D341Med (cell line): ENCODE data around the gene ALAD.
"Not testable (repeated sequence)": the region's sequence is repeated elsewhere in the genome, so short reads cannot be mapped to it uniquely, and the experiment has no call there.

Source experiments
- DNase-seq: peaks from one replicate; pipeline ENCODE4 v3.0.0; 2012; ENCODE audit warnings: low spot score

The ALAD gene

DNA sequence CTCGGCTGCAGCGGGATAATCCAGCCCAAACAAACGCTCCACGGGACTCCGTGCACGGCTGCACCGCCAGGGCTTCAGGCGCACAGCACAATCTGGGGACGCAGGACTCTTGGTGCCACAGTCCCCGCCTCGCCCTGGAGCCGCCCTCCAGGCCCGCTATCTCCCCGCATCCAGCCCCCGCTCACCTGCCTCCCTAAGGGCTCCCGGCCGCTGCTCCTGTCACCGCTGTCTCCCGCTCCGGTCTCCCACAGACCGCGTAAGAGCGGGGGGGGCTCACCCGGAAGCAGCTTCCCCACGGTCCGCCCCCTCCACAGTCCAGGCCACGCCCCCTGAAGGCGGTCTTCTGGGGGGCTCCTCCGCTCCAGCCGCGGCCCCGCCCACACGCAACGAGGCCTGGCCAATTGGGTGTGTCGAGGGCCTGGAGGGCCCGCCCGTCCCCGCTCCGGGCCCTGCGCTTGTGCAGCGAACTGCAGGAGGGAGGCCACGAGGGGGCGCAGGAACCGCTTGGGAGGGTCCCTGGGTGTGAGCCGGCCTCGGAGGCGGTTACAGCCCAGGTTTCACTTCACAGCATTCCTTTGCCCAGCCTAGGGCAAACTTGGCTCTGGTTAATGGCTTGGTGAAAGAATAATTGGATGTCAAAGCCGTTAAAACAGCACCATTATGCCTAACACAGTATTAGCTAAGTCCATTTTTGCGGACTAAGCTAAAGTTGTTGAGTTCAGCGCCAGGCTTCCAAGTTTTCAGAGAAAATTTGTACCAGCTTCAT, at the start of gene ALAD:
Gene ALAD, minus strand, starts transcription at position 258 of the 766 bp plus-strand sequence. CDS start 7,725 bp downstream, outside the sequence.
- DNase-seq, result peak; percentile 99

DNA sequence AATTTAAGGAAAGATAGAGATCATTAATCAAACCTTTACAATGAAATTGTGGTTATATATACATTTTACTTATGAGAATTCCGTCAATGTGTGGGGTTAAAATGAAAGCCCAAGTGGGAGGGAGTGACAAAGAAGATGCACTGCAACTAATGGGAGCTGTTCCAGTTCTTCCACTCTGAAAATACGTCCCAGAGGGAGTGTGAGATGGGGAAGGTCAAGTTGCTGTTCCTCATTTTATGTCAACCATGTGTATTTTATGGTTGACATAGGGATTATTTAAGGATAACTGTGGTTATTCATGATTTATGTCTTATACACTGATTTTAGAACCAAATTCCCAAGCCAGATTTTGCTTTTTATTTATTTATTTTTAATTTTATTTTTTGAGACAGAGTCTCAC, 48.3 kb upstream of the ALAD start:
- DNase-seq, result no peak

DNA sequence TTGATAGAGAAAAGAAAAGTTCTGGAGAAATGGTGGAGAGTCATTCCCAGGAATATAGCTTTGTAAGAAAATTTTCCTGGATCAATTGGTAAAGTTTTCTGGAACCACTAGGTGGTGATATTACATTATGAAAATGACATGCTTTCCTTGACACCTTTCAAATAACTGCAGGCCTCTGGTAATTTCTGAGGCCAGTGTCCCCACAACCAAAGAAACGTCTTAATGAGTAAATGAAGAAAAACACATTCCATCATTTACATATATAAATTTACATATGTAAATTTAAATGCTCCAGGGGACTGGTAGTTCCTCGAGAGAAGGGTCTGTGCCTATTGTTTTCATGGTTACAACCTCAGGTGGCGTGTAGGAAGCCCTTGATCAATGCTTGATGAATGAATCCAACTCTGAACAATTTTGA, 45.2 kb upstream of the ALAD start:
- DNase-seq, result peak; percentile 55

DNA sequence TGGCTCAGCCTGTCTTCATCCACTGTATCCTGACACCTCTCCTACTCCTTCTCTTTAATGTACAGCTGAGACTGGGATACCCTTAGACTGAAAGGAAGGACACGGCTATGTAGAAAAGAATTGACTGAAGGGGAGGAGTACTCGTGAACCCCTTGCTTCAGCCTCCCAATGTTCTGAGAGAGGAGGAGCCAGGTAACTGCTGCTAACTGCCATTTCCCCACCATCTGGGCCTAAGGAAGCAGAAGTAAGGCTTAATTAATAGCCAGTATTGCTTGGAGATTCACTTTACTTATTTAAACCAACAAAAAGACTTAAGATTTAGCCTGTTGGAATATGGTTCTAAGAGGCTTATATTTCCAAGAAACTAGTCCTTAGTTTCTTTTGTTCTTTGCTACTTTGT, 43.7 kb upstream of the ALAD start:
- DNase-seq, result no peak

DNA sequence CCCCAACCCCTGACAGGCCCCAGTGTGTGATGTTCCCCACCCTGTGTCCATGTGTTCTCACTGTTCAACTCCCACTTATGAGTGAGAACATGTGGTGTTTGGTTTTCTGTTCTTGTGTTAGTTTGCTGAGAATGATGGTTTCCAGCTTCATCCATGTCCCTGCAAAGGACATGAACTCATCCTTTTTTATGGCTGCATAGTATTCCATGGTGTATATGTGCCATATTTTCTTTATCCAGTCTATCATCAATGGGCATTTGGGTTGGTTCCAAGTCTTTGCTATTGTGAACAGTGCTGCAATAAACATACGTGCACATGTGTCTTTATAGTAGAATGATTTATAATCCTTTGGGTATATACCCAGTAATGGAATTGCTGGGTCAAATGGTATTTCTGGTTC, 36.6 kb upstream of the ALAD start:
- not testable (repeated sequence) for DNase-seq

DNA sequence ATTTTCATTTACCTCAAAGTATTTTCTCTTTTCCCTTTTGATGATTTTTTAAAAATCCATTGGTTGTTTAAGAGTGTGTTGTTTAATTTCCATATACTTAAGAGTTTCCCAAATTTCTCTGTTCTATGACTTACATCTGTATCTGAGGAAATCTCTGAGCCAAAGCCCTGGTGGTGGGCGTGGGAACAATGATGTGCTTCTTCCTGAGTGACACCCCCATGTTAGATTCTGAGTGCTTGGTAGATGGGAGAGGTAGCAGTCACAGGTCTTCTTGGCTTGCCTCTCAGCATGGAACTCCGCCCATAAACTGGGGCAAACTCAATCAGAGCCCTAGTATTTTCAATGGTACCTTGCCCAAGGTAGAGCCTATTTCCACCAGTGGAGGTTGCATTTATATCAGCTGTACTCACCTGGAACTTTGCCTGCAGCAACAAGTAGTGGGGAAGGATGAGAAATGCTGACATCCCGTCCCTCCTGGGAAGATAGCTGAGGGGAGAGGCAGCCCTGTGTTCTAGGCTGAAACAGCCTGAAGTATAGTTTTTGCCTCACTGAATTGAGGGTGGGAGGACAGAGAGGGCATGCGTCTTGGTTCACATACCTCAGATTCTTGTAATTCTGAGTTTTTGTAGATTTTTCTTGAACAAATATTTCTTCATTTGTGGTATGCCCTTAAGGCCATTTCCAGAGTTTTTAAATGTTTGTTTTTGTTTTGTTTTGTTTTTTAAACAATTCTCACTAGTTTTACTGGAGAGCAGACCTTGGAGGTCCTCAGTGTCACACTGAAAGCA, 35.8 kb upstream of the ALAD start:
- DNase-seq, result no peak

DNA sequence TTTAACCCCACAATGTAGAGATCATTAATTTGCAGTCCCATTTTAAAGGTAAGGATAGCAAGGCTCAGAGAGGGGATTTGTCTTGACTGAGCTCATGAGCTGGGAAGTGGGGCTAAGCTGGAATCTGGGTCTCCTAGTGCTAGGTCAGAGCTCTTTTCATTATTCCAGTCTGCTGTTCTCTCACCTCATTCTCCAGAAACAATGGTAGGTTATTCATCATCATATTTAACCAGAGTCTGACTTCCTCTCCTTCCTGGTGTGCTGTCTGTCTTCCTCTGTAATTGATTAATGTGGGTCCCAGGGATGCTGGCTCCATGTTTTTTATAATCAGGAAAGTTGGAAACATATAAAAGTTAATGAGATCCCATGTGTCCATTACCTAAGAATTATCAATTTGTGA, 30.1 kb upstream of the ALAD start:
- DNase-seq, result no peak

DNA sequence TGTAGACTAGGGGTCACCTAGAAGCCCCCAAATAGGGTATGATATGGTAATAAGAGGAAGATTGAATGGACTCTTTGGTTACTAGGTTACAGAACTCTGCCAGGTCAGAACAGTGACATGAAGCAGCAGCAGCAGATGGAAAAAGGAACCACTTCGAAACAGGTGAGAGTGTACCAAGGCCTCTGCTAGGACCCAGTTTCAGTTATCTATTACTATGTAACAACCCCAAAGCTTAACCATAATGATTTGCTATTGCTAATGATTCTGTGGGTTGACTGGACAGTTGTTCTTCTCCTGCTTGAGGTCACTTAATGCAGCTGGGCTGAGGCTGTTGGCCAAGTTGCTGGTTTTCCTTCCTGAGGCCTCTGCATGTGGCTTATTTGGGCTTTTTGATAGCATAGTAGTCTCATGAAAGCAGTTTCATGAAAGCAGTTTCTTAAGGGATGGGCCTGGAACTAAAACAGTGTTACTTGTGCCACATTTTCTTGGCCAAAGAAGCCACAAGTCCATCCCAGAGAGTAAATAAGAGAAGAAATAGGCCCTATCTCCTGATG, 27.1 kb upstream of the ALAD start:
- no peak for DNase-seq

DNA sequence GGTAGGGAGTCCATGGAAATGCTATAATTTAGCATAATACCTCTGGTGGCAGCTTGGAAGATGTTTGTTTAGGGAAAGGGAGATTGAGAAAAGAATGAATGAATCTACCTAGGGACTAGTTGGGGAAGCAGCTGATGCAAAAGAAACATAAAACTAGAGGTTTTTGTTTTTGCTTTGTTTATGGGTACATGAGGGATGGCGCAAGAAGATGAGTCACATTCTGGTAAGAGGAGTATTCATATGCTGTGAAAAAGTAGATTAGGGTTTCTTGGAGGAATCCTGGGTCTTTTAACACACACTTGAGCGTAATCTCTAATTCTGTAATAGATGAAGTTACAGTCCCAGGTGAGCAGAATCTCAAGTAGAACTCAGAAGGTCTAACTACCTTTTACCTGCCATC, 26.5 kb upstream of the ALAD start:
- DNase-seq, result no peak

DNA sequence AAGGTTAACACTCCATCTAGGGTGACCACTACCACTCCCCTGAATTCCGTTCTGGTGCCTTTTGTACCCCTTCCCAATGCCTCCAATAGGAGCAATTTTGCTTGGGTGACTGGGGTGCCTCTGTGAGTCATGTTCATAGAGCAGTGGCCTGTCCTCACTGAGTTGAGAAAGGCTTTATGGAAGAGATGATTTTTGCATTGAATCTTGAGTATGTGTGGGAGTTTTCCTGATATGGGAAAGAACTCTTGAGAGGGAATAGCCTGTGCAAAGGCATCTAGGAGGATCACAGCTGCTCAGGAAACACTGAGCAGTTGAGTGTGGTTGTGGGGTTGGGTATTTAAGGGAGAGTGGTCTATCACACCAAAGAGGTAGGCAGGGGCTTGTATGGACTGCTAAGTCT, 25.6 kb upstream of the ALAD start:
- no peak for DNase-seq

DNA sequence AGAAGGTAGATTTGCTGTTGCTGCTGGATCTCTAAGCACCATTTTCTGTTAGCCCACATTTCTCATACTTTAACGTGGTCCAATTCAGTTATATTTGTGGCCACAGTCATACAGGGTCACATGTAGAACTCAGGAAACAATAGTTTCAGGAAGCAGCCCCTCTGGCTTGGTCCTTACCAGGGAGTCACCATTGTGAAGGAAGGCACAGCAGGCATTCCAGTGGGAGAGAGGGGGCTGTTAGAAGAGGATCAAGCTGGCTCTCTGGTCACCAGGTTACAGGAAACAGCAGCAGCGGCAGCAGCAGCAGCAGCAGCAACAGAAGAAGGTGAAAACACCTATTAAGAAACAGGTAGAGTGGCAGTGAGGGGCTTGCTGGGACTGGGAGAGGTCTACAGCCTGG, 24.0 kb upstream of the ALAD start:
- DNase-seq, result no peak

DNA sequence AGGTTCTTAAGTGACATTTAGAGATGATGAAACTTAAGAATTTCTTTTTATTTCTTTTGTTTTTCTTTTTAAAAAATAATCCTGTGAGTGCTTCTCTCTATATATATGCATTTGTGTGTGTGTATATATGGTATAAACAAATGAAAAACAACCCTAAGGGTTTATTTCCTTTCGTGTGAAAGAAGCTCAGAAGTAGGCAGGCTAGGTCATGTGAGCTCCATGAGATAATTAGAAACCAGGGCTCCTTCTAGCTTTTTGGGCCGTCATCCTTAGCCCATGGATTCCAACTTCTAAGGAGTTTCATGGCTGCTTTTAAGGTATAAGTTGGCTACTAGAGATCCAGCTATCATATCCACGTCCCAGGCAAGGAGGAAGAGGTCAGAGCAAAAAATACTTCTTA, 20.6 kb upstream of the ALAD start:
- DNase-seq, result no peak

DNA sequence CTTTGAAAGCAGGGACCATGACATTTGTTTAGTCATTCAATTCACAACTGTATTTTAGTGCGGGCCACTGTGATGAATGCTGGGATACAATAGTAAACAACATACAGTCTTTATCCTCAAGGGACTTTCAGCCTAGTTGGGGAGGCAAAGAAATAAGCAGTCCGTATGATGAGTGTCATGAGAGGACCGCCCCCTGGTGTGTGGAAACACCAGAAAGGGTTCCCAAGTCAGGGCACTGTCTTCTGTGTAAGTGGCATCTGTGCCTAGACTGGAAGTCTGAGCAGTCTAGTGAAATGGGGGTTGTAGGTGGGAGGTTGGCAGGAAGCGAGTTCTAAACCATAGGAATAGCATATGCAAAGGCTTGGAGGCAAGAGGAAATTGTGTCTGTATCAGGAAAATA, 16.3 kb upstream of the ALAD start:
- no peak for DNase-seq

DNA sequence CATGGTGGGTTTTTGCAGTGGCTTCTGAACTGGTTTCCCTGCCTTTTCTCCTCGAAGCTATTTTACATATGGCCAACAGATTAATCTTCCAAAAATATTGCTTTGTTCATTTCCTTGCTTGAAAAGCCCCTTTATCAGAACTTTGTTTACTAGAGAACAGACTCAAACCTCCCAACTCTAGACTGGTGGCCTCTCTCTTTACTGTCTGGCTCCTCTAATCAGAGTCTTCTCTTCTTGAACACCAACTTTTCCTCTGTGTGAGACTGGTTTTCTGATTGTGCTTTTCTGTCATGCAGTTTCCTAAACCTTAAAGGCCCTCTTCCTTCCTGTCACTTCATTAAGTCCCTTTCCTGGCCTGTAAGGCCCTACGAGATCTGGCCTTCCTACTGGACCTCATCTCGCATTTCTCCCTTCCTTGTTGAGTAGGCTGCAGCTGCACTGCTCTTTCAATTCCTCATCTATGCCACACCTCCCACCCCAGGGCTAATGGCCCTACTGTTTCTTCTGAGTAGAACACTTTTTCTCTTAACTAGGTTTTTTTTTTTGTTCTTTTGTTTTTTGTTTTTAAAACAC, 15.2 kb upstream of the ALAD start:
- no peak for DNase-seq

DNA sequence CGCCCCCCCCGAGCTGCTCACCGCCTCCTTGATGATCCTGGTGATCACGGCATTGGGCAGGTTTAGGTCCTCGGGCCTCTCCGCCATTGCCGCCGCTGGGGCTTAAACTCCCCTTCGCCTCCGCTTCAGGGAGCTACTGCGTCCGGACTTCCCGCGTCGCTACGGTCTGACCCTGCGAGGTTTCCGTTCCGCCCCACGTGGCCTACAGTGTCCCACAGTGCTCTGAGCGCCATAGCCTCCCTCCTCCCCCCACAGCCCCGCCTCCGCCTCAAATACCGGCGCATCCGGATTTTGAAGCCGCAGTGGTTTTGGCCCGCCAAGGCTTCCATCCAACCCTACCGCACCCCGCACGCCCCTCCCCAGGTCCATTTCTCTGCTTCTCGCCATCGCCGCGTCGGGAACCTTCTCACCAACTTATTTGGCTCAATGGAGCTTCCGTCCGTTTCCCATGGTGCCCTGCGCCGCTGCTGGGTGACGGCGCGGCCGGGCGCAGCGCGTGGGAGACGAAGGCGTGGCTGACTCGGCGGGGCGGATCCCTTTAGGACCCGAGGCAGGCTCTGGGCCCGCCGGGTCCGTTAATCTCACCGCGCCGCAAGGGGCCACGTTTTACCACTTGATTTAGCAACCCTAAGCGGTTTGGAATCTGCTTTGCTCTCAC, 9.3 kb upstream of the ALAD start, which contains the start of the genes C9orf43 and POLE3:
Gene C9orf43, plus strand, starts transcription at position 541 of the 658 bp plus-strand sequence. CDS start 2,747 bp downstream, outside the sequence.
Gene POLE3, minus strand, starts transcription at position 469 of the 658 bp plus-strand sequence. Its CDS starts 382 bp downstream, at position 87.
- DNase-seq, result peak; percentile 96

DNA sequence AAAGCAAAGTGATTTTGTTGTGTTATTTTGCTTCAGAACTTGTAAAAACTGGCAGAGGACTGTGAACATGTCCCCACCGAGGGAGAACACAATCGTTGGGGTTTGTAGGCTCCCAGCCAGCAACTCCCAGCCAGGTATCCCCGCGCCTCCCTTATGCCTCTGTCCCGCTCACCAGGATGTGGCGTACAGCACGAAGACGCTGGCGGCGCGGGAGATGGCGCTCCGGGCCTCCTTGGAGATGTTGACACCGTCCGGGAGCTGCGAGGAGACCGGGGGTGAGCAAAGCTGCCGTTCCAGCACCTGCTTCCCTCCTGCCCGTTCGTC, 8.8 kb upstream of the ALAD start:
- no peak for DNase-seq

DNA sequence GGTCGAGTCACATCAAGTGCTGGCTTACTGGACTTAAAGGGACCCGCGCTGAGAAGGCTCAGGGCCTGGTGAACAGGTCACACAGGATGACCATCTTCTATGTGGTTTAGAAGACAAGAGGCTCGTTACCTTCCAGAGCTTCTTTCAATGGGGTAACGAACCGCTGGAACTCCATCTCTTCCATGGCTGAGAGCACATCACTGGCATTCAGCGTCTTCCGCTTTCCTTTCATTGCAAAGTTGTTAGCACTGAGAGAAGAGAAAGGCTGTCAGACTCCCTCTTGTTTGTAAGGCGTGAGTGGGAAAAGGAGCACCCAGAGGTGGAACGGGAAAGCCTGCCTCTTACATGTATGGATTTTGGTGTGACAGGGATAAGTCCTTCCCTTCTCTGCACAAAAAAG, 8.4 kb upstream of the ALAD start:
- no peak for DNase-seq

DNA sequence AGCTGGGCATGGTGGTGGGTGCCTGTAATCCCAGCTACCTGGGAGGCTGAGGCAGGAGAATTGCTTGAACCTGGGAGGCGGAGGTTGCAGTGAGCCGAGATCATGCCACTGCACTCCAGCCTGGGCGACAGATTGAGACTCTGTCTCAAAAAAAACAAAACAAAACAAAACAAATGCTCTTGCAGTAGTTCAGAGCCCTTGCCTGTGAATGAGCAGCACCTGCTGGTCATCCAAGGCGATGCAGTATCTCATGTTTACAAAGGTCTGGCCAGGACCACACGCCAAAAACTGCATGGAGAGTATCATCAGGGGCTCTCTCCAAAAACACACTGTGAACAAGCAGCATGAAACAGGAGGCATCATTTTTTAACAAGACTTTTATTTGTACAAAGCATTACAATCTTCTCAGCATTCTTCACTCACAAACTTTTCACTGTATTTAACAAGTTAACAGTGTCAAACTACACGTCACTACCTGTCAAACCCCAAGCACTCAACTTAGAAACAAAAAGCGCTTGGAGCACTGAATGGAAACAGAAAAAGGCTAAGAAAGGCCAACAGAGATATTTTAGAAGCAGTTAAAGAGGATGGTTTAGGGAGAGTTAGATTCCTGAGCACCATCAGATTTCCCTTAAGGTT, 5.9 kb upstream of the ALAD start:
- DNase-seq, result peak; percentile 69

DNA sequence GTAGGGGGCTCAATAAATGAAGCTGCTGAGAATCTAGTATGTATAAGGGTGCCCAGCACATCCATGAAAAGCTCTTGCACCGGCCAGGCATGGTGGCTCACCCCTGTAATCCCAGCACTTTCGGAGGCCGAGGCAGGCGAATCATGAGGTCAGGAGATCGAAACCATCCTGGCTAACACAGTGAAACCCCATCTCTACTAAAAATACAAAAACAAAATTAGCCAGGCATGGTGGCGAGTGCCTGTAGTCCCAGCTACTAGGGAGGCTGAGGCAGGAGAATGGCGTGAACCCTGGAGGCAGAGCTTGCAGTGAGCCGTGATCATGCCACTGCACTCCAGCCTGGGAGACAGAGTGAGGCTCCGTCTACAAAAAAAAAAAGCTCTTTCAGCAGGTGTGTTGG, 5.3 kb upstream of the ALAD start:
- not testable (repeated sequence) for DNase-seq

DNA sequence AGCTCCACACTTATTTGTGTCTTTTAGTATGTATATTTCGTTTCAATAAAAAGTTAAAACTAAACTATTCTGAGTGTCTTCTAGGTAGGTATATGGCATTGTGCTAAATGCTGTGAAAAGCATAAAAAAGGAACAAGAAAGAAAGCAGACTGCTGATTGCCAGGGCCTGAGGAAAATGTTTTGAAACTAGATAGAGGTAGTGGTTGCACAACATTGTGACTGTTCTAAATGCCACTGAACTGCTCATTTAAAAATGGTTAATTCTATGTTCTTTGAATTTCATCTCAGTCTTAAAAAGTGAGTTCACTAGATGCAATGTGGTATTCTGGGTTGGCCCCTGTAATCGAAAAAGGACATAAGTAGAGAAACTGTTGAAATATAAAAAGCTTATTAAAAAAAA, 2.6 kb upstream of the ALAD start:
- no peak for DNase-seq

DNA sequence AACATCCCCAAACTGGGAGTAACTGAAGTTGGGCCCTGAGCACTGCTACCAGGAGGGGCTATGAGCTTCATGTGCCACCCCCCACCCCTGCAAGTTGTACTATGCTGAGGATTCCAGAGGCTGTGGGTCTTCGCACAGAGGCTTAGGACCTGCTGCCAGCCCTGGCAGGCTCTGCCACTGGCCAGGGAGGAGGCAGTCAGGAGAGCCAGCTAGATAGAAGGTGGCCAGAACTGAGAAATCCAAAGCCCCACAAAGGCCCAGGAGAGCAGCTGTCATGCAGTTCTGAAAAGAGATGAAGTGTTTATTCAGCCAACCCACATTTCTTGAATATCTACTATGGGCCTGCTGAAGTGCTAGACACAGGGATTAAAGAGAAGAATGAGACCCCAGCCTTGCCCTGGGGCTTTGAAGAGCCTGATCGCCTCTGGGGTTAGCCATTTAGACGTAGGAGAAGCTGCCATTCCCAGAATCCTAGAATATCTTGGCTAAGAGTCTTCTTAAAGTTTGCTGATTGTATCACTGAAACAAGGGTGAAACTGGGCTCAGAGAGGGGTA, 1.4 kb downstream of the ALAD start:
- no peak for DNase-seq
